AG09309 (cell line): Measurements from ENCODE around the gene PLEKHA4.
"Not testable (repeated sequence)": the region's sequence is repeated elsewhere in the genome, so short reads cannot be mapped to it uniquely, and the experiment has no call there.

Source experiments
- DNase-seq: peaks from one replicate; pipeline ENCODE4 v3.0.0-alpha.2; 2010; ENCODE audit warnings: low read depth
- H3K4me3 ChIP-seq: 2 replicates; pipeline ENCODE4 v1.5.1; 2011; ENCODE audit warnings: mild to moderate bottlenecking, low read depth, low read length, moderate library complexity; ENCODE audit not compliant: control insufficient read depth
- CTCF ChIP-seq: IDR thresholded peaks from 2 replicates; pipeline ENCODE4 v1.5.1; 2011; ENCODE audit warnings: mild to moderate bottlenecking, low read depth, low read length, inconsistent platforms; ENCODE audit not compliant: insufficient read depth, control insufficient read depth; ENCODE audit errors: missing control alignments

Gene PLEKHA4

GRCh38 chr19:48868114-48868886 lies at the start of gene PLEKHA4:
Gene PLEKHA4, minus strand, starts transcription at chr19:48868617. Its CDS starts 997 bp downstream, at chr19:48867620.
- H3K4me3 ChIP-seq: peak within 1 kb of the TSS; percentile 52
- no peak for TF ChIP-seq CTCF
- no peak for DNase-seq

- no peak for DNase-seq
- H3K4me3 ChIP-seq: no peak overlapping the region
- TF ChIP-seq CTCF: no peak
Measured at GRCh38 chr19:48918071-48918470, 49.7 kb upstream of the PLEKHA4 start.

GRCh38 chr19:48915757-48916156 lies 47.3 kb upstream of the PLEKHA4 start:
- no peak overlapping the region for H3K4me3 ChIP-seq
- TF ChIP-seq CTCF: no peak
- DNase-seq: no peak

- no peak overlapping the region for H3K4me3 ChIP-seq
- TF ChIP-seq CTCF: no peak
- no peak for DNase-seq
Measured at GRCh38 chr19:48914181-48914580, 45.8 kb upstream of the PLEKHA4 start.

GRCh38 chr19:48913114-48913889 lies 44.9 kb upstream of the PLEKHA4 start:
- no peak for TF ChIP-seq CTCF
- no peak overlapping the region for H3K4me3 ChIP-seq
- DNase-seq: no peak

- DNase-seq: no peak
- no peak overlapping the region for H3K4me3 ChIP-seq
- TF ChIP-seq CTCF: no peak
Measured at GRCh38 chr19:48910803-48911202, 42.4 kb upstream of the PLEKHA4 start.

GRCh38 chr19:48909424-48910077 lies 41.1 kb upstream of the PLEKHA4 start:
- DNase-seq, H3K4me3 ChIP-seq: not testable (repeated sequence)
